Common myeloid progenitor, CD34-positive (primary cell): Measurements from ENCODE around the gene SLC29A4.

ENCODE experiments used
- CTCF ChIA-PET: fragments of 350-600 bp; sonication (Branson Sonifier 250); formaldehyde crosslinking; loops from one replicate; lab custom pipeline; 2021; ENCODE audit warnings: antibody characterized with exemption; lab: Charles Lee
- POLR2A ChIA-PET: fragments of 350-600 bp; sonication (Branson Sonifier 250); formaldehyde crosslinking; loops from one replicate; lab custom pipeline; 2021; ENCODE audit warnings: antibody characterized with exemption; lab: Charles Lee
- DNase-seq, 3 donors: peaks; one replicate each; pipeline versions ENCODE4 v3.0.0 to v3.0.0-alpha.2; 2013
- H3K27ac ChIP-seq, 2 experiments: 1 replicate in 1 of 2; 2 replicates in 1 of 2; pipeline ENCODE4 v1.7.0; 2013; ENCODE audit warnings: inconsistent platforms in 2 of 2, low read length in 2 of 2, mild to moderate bottlenecking in 2 of 2, low read depth in 1 of 2, moderate library complexity in 1 of 2; ENCODE audit not compliant: severe bottlenecking in 2 of 2, insufficient read depth in 1 of 2, poor library complexity in 1 of 2
- H3K27me3 ChIP-seq, 5 experiments: replicated peaks in 2 of 5; 1 replicate in 3 of 5; 2 replicates in 2 of 5; pipeline versions ENCODE4 v1.6.1 to v1.7.0; 2013; ENCODE audit warnings: low read length in 4 of 5, mild to moderate bottlenecking in 2 of 5, moderate library complexity in 2 of 5, inconsistent platforms in 1 of 5; ENCODE audit not compliant: insufficient read depth in 5 of 5, control insufficient read depth in 4 of 5
- H3K36me3 ChIP-seq, 4 experiments: 1 replicate in 2 of 4; 2 replicates in 2 of 4; pipeline versions ENCODE4 v1.6.1 to v1.7.0; 2013; ENCODE audit warnings: low read length in 3 of 4, control low read depth in 1 of 4, mild to moderate bottlenecking in 1 of 4; ENCODE audit not compliant: control insufficient read depth in 4 of 4, insufficient read depth in 4 of 4
- H3K4me1 ChIP-seq, 4 experiments: 1 replicate in 3 of 4; 2 replicates in 1 of 4; pipeline versions ENCODE4 v1.6.1 to v1.7.1; 2013; ENCODE audit warnings: low read length in 3 of 4, mild to moderate bottlenecking in 3 of 4, control low read depth in 1 of 4, inconsistent platforms in 1 of 4, moderate library complexity in 1 of 4; ENCODE audit not compliant: control insufficient read depth in 4 of 4, insufficient read depth in 4 of 4; ENCODE audit errors: control extremely low read depth in 1 of 4
- H3K4me3 ChIP-seq, 7 experiments: 1 replicate in 4 of 7; 2 replicates in 3 of 7; pipeline versions ENCODE4 v1.5.1 to v1.7.0; 2013; ENCODE audit warnings: mild to moderate bottlenecking in 7 of 7, low read length in 6 of 7, moderate library complexity in 6 of 7, inconsistent platforms in 2 of 7, low read depth in 2 of 7, control low read depth in 1 of 7; ENCODE audit not compliant: insufficient read depth in 4 of 7, control insufficient read depth in 1 of 7; ENCODE audit errors: extremely low read depth in 1 of 7
- H3K9me3 ChIP-seq, 5 experiments: 1 replicate in 4 of 5; 2 replicates in 1 of 5; pipeline versions ENCODE4 v1.6.1 to v1.7.1; 2013; ENCODE audit warnings: low read length in 4 of 5, mild to moderate bottlenecking in 2 of 5, inconsistent platforms in 1 of 5, low read depth in 1 of 5, moderate library complexity in 1 of 5; ENCODE audit not compliant: control insufficient read depth in 4 of 5, insufficient read depth in 2 of 5; ENCODE audit errors: control extremely low read depth in 1 of 5
- WGBS: methylation state at CpG from one replicate; pipeline ENCODE4 v1.1.5; 2013; ENCODE audit not compliant: insufficient coverage; 5-methylcytosine and 5-hydroxymethylcytosine counted together

The SLC29A4 gene

DNA sequence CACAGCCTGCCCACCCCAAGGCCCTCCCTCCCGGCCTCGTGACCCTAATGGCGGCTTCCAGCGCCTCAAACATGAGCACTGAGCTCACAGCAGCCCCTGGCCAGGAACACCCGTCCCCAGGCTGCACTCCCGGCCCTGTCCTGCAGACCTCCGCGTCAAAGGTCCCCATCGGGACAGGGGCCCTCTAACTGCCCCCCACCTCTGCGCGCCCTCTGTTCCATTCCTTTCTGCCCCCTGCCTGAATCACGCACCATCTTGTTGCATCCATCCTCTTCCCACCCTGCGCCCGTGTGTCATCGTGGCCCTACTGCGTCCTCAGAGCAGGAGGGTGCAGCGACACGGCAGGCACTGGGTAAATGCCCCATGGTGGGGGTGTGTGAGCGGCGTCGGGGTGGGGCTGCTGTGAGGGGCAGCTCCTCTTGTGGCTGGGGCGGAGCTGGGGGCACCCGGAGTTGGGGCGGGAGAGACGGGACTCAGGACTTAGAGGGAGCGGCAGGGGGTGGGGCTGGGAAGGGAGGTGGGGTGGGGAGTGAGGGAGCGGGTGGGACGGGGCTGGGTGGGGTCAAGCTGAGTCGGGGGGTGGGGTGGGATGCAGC, 13.4 kb downstream of the SLC29A4 start:
- no peaks in the 10 kb centered on the region for H3K36me3 ChIP-seq
- peaks cover 0 to 12% (median 8%) of the 10 kb centered on the region in 4 experiments for H3K4me1 ChIP-seq
- H3K9me3 ChIP-seq, result peaks cover 0 to 7% (median 2%) of the 10 kb centered on the region in 5 experiments
- no peak overlapping the region for H3K27ac ChIP-seq
- 4% methylated on average over 12 of the region's 29 CpGs for WGBS
- ChIA-PET CTCF (no interaction called here), POLR2A (no interaction called here)
- H3K4me3 ChIP-seq, result peak overlapping the region in 2 of 7 experiments; percentile 36 to 57
- peak; percentile 11 to 58 (median 35) for DNase-seq
- peaks cover 0 to 30% (median 9%) of the 10 kb centered on the region in 5 experiments for H3K27me3 ChIP-seq

DNA sequence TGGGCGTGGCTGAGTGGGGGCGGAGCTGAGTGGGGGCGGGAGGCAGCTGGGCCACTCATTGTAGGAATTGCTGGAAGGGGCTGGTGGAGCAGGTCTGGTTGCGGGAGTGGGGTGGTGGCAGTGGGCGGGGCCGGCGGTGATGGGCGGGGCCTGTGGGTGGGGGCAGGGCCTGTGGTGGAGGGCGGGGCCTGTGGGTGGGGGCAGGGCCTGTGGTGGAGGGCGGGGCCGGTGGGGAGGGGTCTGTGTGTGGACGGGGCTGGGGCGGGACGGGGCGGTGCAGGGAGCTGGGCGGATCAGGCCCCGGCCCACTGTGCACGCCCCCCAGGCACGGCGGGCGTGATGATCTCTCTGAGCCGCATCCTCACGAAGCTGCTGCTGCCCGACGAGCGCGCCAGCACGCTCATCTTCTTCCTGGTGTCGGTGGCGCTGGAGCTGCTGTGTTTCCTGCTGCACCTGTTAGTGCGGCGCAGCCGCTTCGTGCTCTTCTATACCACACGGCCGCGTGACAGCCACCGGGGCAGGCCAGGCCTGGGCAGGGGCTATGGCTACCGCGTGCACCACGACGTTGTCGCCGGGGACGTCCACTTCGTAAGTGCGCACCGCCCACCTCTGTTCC, 14.0 kb downstream of the SLC29A4 start:
- POLR2A ChIA-PET, result no interaction called here
- Histone ChIP-seq H3K27ac (no peak overlapping the region), H3K4me3 (peak overlapping the region in 4 of 7 experiments; percentile 26 to 56 (median 44)), H3K36me3 (no peaks in the 10 kb centered on the region), H3K4me1 (peaks cover 0 to 12% (median 8%) of the 10 kb centered on the region in 4 experiments), H3K27me3 (peaks cover 0 to 30% (median 9%) of the 10 kb centered on the region in 5 experiments), H3K9me3 (peaks cover 0 to 7% (median 2%) of the 10 kb centered on the region in 5 experiments)
- CTCF ChIA-PET, result no interaction called here
- 4% methylated on average over 28 of the region's 48 CpGs for WGBS
- peak; percentile 65 to 88 (median 84) for DNase-seq

DNA sequence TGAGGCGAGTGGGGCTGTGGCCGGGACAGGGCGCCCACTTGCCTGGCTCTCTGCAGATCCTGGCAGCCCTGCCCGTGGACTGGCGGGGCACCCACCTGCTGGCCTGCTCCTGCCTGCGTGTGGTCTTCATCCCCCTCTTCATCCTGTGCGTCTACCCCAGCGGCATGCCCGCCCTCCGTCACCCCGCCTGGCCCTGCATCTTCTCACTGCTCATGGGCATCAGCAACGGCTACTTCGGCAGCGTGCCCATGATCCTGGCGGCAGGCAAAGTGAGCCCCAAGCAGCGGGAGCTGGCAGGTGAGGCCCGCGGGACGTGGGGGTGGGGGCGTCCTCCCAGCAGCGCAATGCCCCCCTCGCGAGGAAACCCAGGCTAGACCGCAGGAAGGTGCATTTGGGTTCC, 17.6 kb downstream of the SLC29A4 start:
- 88% methylated on average over 19 of the region's 24 CpGs for WGBS
- CTCF ChIA-PET, result no interaction called here
- H3K4me3 ChIP-seq, result no peak overlapping the region
- H3K27me3 ChIP-seq, result peaks cover 0 to 22% (median 7%) of the 10 kb centered on the region in 5 experiments
- no peak for DNase-seq
- no peak overlapping the region for H3K27ac ChIP-seq
- POLR2A ChIA-PET, result no interaction called here
- H3K36me3 ChIP-seq, result no peaks in the 10 kb centered on the region
- H3K9me3 ChIP-seq, result no peaks in the 10 kb centered on the region
- H3K4me1 ChIP-seq, result peaks cover 0 to 12% (median 8%) of the 10 kb centered on the region in 4 experiments

DNA sequence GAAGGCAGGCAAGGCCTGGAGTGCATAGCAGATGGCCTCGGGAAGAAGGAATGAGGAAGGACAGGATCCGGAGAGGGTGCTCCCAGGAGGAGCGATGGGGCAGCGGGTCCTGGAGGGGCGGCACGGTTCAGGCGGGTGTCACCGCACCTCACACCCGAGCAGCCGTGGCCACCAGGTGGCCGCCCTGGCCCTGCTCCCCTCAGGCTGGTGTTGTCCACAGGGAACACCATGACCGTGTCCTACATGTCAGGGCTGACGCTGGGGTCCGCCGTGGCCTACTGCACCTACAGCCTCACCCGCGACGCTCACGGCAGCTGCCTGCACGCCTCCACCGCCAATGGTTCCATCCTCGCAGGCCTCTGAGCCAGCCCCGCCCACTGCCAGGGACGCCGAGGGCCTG, 19.8 kb downstream of the SLC29A4 start:
- ChIA-PET POLR2A (no interaction called here), CTCF (no interaction called here)
- H3K36me3 ChIP-seq, result peaks cover 0 to 6% (median 2%) of the 10 kb centered on the region in 4 experiments
- H3K4me1 ChIP-seq, result no peaks in the 10 kb centered on the region
- no peaks in the 10 kb centered on the region for H3K9me3 ChIP-seq
- H3K27me3 ChIP-seq, result peaks cover 0 to 6% (median 2%) of the 10 kb centered on the region in 5 experiments
- no peak overlapping the region for H3K27ac ChIP-seq
- no peak overlapping the region for H3K4me3 ChIP-seq
- 80% methylated on average over 23 of the region's 25 CpGs for WGBS
- peak in 1 of 3 donors; percentile 25 for DNase-seq

DNA sequence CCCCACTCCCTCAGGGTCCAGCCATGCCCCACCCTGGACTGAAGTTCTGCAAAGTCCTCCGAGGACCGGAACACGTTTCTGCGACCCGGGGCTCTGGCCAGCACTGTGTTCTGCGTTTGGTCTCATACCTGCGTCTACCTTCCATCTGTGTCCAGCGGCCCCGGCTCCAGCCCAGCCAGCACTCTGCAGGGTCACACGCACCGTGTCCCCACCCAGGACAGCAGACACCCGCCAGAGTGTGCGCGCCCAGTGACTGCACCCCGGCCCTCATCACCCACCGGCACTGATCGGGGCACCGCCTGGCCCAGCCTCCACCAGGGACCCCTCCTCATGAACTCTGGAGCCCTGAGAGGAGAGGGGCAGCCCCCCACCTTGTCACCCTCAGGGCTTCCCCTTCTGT, 20.3 kb downstream of the SLC29A4 start:
- Histone ChIP-seq H3K4me1 (no peaks in the 10 kb centered on the region), H3K36me3 (peaks cover 0 to 11% (median 6%) of the 10 kb centered on the region in 4 experiments), H3K27me3 (peaks cover 0 to 2% (median 0%) of the 10 kb centered on the region in 5 experiments), H3K9me3 (no peaks in the 10 kb centered on the region), H3K4me3 (no peak overlapping the region), H3K27ac (no peak overlapping the region)
- DNase-seq, result no peak
- ChIA-PET CTCF (no interaction called here), POLR2A (no interaction called here)
- 81% methylated on average over 15 of the region's 18 CpGs for WGBS

DNA sequence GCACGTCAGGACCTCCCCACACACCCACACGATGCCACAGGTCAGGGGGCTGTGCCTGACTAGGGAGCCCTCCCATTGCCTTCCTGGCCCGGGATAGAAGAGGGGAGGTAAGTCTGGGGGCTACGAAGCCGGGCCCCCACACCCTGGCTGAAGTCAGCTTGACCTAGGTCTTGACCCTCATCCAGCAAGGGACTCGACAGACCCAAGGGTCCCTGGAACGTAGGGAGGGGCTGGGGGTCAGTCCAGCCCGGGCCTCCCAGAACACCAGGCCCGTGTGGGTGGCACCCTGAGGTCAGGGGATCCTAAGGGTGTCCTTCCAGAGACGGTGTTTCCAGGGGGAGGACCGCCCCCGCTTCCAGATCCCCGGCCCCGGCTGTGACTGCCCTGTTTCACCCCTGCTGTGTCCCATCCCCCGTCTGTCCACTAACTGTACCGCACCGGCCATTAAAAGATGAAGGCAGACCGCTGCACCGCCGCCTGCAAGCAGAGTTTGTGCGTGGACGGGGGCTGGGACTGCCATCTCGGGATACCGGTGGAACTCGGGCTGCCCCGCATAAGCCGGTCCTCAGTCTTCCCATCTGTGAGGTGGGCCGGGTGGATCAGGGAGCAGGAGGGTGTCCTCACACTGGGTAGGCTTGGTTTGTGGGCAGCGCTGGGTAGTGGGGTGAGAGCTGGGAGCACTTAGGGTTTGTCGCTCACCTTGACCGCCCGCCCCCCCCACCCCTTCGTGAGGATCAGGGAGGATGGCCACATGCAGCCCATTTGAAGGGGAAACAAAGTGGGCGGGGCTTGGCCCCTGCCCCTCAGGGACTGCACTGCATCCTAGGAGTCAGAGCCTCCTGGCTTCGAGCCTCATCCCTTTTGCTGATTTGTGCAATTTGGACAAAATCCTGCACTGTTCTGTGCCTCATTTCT, 21.1 kb downstream of the SLC29A4 start:
- CTCF ChIA-PET, result no interaction called here

More for the DNA sequence above, 21.1 kb downstream of the SLC29A4 start:
- peaks cover 0 to 16% (median 10%) of the 10 kb centered on the region in 4 experiments for H3K36me3 ChIP-seq
- H3K27ac ChIP-seq, result no peak overlapping the region
- no peak overlapping the region for H3K4me3 ChIP-seq
- H3K4me1 ChIP-seq, result no peaks in the 10 kb centered on the region
- DNase-seq, result no peak
- no peaks in the 10 kb centered on the region for H3K27me3 ChIP-seq
- H3K9me3 ChIP-seq, result no peaks in the 10 kb centered on the region
- POLR2A ChIA-PET, result no interaction called here
- WGBS, result 72% methylated on average over 27 of the region's 35 CpGs
